Stimulated activated CD8-positive, alpha-beta memory T cell treated with anti-CD3 and anti-CD28 coated beads, Interleukin-12 subunit alpha, Interleukin-12 subunit beta, amount 100 ng/mL, for 1 hour (primary cell): ENCODE data around the gene BNC2.

Experiments
- DNase-seq: peaks from one replicate; pipeline ENCODE4 v3.0.0-alpha.2; 2020; ENCODE audit warnings: low read depth

Gene BNC2

GRCh38 chr9:16817002-16817401 is 53.5 kb downstream of the BNC2 start:
- no peak for DNase-seq

GRCh38 chr9:16816011-16816410 is 54.5 kb downstream of the BNC2 start:
- no peak for DNase-seq

DNA sequence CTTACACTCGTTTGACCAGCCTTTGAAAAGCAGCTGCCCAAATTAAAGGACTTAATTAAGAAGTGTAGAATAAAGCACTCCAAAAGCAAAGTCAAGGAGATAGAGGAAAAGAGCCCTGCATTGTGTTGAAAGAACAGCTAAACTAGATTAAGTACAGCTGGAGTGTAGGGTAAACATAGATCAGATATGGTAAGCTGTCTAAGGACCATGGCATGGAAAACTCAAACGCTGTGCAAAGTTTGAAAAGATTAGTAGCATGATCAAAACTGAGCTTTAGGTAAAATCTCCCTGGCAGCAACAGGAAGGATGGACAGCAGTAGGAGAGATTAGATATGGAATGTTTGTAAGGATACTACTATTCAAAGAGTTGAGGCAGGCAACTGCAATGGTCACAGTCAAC is 55.4 kb downstream of the BNC2 start:
- DNase-seq, result no peak

- DNase-seq, result no peak
Measured at GRCh38 chr9:16813838-16814237, 56.6 kb downstream of the BNC2 start.

DNA sequence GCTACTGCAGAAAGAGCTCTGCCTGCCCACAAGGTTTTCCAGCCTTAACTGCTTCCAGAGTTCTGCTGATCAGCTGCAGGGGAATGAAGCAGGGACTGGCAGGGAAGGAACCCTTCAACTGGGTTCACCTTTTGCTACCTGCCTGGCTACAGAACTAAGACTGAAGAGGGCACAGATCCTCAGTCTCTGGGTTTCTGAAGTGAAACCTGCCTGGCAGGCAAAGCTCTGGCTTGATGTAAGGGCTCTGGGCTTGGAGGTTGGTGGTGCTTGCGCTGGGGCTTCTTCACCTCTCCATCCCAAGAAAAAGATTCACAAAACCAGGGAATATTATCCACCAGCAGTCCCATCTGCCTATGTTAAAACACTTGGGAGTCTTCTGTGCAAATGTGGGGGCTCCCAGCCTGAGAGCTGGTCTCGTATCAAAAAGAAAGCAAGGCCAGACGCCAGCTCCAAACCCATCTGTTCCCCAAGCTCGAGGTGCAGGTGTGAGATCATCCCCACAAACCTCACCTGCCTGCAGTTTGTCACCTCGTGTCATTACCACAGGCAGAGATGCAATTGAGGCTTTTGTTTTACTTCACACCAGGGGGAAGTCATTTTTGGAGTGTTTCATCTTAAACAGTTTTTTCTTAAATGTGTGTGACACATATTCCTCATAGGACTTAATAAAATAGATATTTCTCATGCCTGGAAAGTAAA is 58.3 kb downstream of the BNC2 start:
- no peak for DNase-seq

DNA sequence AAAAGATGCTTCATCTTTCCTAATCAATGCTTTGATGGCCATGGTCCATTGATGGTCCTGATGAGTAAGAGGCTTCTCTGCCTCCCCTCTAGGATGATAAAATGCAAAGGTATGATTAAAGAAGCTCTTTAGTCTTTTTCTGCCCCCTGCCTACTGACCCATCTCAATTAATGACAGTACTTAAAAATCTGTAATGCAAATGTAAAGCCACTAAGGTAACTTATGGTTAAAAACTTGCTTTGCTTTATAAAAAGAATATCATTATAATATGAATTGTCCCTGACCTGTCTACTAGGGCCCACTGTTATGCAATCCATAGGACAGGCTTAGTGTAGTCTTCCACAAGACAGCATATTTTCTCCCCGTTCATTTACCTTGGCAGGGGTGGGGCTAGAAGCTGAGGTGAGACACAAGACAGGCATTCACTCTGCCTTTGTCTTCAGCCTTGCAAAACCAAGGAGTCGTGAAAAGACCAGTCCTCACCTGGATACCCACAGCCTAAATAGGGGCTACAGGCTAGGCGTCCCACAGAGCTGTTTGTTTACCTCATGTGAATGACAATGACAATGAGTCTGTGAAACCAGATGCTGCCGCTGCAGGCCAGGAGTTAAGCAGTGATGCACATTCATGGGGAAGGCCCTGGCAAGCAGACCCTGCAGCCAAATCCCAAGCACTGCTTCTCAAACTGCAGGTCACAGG is 60.4 kb downstream of the BNC2 start:
- DNase-seq, result no peak

- no peak for DNase-seq
Measured at GRCh38 chr9:16806674-16807073, 63.8 kb downstream of the BNC2 start.

- DNase-seq, result no peak
Measured at GRCh38 chr9:16803648-16804047, 66.8 kb downstream of the BNC2 start.

DNA sequence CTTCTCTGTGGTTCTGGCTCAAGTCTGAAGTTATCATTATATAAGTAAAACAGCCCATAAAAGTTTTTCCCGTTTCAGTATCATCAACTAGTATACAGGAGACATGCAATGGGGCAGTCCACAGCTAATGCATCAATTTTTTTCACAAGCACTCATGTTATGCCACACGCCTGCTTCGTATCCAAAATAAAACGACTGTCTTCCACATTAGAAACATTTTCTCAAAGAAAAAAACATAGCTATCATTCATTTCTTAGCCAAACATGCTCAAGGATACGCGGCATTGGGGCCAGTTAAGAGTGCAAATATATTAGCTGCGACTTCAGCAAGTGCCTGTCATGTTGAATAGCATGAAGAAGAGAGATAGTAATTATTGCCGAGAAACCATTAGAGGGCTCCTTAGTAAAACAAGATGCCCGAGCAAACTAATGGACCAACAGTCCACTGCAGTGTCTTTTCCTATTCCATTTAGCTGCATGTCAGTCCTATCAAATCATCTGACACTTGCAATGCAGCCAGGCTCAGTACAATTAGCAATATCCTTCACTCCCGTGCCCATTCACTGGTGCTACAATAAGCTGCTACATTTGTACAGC is 68.5 kb downstream of the BNC2 start:
- DNase-seq, result no peak

DNA sequence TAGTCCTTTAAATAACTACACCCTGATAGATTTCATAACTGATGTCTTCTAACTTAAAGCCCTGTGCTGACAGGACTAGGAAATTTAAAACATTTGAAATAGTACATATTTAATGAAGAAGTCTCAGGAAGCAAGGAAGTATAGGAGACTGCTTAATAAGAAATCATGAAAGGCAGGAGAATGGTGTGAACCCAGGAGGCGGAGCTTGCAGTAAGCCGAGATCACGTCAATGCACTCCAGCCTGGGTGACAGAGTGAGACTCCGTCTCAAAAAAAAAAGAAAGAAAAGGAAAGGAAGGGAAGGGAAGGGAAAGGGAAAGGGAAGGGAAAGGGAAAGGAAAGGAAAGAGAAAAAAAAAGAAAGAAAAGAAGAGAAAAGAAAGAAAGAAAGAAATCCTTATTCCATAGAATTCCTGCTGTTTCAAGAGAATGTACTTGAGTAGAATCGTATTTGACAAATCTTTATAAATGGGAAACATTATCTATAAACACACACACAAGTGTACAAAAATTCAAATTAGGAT is 74.1 kb downstream of the BNC2 start:
- no peak for DNase-seq

- no peak for DNase-seq
Measured at GRCh38 chr9:16794871-16795639, 75.4 kb downstream of the BNC2 start.

- no peak for DNase-seq
Measured at GRCh38 chr9:16794103-16794502, 76.4 kb downstream of the BNC2 start.

DNA sequence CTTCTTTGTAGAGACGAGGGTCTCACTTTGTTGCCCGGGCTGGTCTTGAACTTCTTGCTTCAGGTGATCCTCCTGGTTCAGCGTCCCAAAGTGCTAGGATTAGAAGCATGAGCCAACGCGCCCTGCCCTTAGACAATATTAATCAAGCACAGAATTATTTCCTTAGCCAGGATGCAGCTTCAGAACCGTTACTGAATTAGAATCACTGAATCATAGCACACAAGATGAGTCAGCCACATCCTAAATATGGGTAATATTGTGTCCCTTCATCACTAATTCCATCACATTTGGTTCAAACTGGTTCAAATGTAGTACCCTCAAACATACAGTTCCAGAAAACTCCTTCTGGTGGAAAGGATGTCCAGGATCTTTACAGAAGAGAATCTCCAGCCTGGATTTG is 82.7 kb downstream of the BNC2 start:
- DNase-seq, result no peak

- DNase-seq, result no peak
Measured at GRCh38 chr9:16784002-16784401, 86.5 kb downstream of the BNC2 start.

DNA sequence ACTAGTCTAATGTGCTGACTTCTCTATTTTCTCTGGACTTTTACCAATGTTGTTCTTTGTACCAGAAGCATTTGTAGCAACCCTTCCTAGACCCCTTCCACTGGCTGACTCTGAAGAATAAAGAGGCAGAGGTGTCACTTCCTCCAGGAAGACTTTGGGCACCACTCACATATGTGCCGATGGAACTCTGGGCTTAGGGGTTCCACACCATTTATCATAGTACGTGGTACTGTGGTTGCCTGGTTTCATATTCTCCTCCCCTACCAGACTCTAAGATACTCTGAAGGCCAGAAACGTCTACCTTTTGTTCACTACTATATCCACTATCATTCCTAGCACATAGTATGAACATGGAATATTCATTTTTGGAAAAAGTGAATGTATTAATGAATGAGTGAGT is 88.0 kb downstream of the BNC2 start:
- no peak for DNase-seq

- no peak for DNase-seq
Measured at GRCh38 chr9:16775330-16775729, 95.1 kb downstream of the BNC2 start.

DNA sequence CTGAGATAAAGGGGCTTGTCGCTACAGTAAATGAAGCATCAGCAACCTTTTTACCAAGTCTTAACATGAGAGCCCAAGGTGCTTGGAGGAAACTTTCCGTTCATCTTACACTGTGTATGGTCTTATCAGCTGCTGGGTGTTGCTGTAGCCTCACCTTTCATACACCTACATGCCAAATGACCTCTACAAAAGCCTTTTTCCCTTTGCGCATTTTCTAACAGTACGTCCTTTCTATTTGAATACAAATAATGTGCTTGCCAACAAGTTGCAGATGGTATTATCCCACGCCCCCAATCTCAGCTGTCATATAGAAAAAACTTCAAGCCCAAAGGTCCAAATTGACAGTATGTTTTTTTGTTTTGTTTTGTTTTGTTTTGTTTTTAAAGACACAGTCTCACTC is 96.9 kb downstream of the BNC2 start:
- no peak for DNase-seq

DNA sequence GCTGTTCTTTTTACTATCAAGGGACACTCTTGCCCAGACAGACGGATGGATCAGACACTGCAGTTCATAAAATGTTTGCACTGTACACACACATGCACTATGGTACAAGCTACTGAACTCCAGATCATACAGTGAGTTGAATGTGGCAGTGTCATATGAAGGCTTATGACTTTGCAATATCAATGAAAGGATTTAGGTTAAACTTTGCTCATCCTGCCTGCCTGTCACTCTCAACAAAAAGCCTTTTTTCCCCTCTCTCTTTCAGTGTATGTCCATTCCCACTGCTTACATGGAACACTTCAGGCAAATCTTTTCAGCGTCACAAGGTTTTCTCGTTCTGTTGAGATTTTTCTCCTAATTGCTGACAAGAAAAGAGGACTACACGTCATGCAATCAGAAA is 97.4 kb downstream of the BNC2 start:
- no peak for DNase-seq

- DNase-seq, result no peak
Measured at GRCh38 chr9:16771356-16771755, 99.1 kb downstream of the BNC2 start.

- DNase-seq, result no peak
Measured at GRCh38 chr9:16769291-16769690, 101.2 kb downstream of the BNC2 start.

DNA sequence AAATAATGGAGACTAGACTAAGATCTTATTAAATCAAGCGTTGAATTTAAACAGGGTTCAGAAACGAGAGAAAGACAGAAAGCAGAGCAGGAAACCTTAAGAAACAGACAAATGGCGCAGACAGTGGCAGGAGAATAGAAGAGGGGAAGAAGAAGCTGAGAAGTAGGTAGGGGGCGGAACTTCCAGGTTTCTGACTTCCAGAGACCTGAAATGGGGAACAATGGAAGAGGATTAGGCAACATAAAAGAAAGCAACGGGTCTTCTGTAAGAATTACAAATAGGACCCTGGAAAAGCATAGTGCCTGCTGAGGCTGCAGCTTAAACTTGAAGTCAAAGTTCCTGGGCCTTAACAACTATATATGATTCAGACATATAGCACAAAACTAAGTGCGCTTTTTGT is 101.7 kb downstream of the BNC2 start:
- DNase-seq, result no peak

- DNase-seq, result no peak
Measured at GRCh38 chr9:16767366-16767765, 103.1 kb downstream of the BNC2 start.

- no peak for DNase-seq
Measured at GRCh38 chr9:16763946-16764345, 106.5 kb downstream of the BNC2 start.
